GM15510 (cell line): Measurements from ENCODE around the gene HACL1.

Experiments used
- POLR2A ChIP-seq: IDR thresholded peaks from 3 replicates; pipeline ENCODE4 v1.6.1; 2011; ENCODE audit warnings: borderline replicate concordance; ENCODE audit not compliant: insufficient read length; ENCODE audit errors: extremely low read depth

HACL1 gene

DNA sequence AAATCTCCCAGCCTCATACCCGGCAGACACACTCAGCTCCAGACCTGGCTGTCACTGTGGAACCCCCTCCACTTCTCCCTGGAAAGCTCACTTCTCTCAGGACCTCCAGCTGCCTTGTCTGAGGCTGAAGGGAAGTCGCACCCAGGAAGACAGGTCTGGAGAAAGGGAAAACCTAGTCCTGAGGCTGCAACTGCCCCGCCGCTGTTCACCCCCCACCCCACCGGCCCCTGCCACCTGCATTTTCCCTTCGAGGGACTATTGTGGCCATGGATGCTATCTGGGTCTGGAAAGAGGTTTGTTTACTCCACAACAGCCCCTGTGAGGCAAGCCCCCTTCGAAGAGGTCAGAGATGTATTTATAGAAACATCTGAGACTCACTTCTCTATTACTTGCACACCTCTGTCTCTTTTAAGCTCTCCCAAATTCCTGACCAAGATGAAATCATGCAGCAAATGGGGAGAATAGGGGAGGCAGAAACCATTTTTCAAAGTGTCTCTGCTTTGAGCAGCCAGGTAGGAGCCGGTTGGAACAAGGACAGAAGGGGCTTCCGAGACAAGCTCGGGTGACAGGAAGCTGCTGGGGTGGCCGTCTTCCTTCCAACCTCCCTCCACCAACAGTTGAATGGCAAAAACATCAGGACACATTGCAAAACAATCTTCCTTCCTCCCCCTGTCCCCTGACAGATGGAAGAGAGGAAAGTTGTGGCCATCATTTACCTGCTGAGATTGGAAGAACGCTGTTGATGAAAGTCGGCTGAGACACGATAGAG lies 80.4 kb downstream of the HACL1 start:
- no peak for TF ChIP-seq POLR2A

DNA sequence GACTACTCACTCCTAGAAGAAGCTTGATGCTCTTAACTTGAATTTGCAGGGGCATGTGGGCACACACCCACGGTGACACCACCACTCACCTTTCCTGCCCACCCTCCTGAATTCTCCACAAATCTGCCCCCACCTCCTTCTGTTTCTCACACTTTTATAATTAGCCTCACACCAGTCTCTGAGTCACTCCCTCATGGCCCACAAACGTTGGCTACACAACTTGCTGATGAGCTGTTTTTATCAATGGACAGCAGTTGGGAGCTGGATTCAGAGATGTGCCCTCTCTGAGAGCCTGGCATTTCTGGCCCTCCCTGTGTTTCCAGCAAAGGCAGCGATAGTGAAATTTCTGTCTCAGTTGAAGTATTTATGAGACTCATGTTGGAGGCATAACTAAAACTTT lies 81.2 kb downstream of the HACL1 start:
- TF ChIP-seq POLR2A = no peak

DNA sequence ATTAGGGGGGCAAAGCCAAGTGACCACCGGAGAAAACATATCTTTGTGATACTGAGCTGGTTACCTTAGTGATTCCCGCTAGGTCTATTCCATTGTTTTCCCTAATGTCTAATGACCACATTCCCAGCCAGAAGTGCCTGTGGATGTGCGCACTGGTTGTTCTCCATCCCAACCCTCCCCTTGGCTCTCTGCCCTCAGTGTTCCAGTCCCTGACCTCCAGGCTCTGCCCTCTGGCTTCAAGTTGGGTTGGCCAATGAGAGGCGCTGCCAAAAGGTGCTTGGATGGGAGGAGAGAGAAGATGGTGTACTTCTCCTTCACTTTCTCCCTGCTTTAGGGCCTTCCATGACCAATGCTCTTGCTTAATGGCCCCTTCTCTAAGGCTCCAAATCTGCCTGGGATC lies 82.3 kb downstream of the HACL1 start:
- TF ChIP-seq POLR2A = no peak

DNA sequence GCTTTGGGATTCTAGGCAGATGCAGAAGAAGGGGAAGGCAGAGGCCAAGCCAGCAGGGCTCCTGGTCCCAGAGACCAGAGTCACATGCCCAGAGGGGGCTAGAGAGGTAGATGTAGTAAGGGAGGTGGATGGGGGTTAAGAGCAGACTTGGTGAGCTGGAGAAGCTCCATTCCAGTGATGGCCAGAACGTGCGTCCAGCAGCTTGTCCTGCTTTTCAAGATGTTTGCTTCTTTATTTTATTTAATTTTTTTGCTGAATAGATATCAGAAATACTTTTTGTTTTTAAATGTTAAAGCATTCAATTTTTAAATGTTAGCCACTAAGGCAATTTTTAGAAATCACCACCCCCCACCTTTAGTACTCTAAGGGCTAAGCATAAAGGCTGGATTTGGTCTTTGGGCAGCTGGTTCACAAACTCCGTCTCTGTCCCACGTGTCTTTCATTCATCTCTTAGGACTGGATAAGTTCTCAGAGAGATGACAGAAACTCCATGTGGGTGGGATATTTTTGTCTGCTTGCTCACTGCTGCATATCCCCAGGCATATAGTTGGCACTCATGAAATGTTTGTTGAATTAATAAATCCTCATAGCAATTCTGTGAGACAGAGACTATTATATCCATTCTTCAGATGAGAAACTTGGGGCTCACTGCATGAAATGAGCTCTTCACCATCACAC lies 86.6 kb downstream of the HACL1 start:
- no peak for TF ChIP-seq POLR2A

DNA sequence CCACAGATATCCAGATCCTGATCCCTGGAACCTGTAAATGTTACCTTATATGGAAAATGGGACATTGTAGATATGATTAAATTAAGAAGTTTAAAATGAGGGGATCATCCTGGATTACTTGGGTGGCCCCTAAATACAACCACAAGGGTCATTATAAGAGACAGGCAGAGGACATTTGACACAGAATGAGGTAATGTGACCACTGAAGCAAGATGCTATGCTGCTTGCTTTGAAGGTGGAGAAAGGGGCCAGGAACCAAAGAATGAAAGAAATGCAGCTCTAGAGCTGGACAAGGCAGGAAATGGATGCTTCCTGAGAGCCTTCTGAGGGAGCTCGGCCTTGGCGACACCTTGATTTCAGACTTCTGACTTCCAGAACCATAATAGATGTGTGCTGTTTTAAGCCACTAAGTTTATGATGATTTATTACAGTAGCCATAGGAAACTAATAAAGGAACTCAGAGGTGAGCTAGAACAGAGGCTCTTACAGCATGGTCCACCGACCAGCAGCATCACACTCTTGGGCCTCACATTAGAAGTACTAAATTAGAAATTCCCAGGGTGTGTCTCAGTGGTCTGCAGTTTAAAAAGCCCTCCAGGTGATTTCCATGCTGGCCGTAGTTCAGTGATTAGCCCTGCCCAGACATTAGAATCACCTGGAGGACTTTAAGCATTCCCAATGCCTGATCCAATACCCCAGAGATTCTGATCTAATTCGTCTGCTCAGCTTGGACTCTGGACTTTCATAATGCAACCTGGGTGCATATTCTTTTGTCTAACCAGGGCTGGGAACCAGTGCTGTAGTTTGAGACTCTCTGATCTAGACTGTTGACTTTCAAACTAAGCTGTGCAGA lies 87.3 kb downstream of the HACL1 start:
- TF ChIP-seq POLR2A = no peak

DNA sequence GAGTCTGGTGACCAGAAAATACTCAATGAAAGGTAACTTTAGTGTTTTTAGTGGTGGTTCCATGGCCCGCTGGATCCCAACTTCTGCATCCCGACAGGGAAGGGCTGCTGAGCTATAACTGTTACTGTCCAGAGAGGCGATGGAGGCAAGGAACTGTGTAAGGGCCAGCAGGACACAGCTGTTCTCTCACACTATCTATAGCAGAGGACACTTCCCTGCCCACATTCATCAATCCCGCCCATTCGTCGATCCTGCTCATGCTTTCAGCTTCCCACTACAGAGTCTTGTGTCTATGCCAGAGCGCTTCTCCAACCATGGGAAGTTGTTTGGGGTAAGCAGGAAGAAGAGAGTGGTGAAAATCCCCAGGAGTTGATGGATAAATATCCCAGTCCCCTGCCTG lies 88.3 kb downstream of the HACL1 start:
- TF ChIP-seq POLR2A = no peak

DNA sequence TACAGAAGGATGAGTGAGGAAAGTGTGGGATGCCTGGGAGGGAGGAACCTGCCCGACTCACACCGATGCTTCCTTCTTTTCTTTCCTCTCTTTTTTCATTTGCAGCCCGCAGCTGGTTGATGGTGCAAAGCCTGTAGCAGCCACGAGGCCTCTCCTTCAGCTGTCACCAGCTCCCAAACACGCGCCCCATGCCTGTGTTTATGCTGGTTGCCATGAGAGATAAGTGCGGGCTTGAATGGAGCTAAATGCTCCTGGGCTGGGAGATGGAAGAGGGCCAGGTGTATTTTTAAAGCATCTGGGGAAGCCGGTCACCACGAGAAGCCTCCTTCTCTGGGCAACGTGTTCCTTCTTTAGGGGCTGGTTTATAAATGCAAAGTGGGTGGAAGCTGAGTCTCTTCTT lies 89.2 kb downstream of the HACL1 start:
- no peak for TF ChIP-seq POLR2A

DNA sequence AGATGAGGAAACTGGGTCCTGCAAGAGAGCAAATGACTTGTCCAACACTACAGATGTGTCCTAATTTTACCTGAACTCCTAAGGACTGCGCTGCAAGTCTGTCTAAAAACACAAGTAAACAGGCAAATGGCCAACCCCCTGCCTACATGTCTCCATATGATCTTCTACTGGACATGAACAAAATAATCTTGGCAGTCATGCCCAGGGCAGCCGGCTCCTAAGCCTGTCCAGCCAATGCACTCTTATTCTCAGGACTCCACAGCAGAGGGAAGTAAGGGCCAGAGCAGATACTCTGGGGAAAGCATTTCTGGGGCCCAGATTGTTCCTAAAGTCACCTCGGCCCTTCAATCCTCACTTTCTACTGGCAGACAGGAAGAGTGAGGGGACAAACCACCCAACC lies 90.2 kb downstream of the HACL1 start:
- TF ChIP-seq POLR2A = no peak
